GM10847 (cell line): ENCODE measurements around the gene XDH.

Experiments
- POLR2A ChIP-seq: IDR thresholded peaks from 2 replicates; pipeline ENCODE4 v1.6.1; 2011; ENCODE audit not compliant: insufficient read length; ENCODE audit errors: extremely low read depth

Gene XDH

DNA sequence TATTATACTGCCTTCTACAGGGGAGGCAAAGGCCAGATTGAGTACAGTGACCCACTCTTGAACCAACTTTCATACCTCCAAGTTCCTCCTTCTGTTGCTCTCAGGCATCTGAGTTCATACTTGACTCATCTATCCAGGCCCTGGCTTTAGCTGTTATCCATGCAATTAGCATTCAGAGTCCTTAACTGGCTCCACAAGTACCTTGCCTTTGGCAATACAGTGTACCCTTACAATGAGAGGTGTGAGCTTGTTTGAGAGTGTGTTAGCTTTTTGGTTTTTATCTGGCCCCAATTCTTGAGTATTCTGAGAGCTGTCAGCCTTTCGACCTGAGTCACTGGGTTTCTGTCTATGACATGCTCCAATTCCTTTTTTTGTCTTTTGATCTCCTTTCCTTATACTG lies 120.3 kb downstream of the XDH start:
- TF ChIP-seq POLR2A, result no peak

DNA sequence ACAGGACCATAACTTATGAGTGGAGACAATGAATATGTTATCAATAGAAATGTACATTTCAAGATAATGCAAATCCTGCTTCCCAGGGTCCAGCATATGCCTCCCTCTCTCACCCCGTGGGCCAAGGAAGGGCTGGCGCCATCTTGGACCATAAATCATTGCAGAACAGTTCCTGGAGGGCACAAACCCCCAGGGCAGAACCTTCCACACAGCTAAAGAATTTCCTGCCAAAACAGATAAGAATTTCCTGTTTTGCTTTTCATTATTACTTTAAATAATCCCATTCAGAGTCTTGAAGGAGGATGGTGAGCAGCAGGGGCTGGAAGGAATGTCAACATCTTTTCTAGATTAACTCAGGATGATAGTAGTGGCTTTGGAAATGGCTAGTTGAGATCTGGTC lies 126.9 kb downstream of the XDH start:
- TF ChIP-seq POLR2A, result no peak

DNA sequence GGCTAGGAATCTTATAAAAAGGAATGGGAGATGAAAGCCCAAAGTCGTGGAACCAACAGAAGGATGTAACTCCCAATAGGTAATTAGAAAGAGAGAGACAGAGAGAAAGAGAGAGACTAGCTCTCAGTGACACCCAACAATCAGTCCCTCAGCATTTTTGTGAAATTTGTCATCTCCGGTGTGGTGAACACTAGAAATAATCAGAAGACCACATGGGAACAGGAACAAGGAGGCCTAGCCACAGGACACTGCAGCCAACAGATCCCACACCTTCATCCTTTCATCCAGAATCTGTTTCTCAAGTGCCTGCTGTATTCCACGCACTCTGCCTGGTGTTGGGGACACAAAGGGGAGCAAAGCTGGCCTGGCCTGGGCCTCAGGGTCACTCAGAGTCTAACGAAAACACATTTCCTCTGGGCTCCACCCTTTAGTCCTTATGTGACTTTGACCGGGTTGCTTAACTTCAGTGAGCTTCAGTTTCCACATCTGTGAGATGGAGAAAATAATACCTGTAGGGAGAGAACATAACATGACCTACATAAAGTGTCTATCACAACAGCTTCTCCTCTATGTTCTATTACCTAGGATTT lies 127.5 kb downstream of the XDH start:
- no peak for TF ChIP-seq POLR2A

DNA sequence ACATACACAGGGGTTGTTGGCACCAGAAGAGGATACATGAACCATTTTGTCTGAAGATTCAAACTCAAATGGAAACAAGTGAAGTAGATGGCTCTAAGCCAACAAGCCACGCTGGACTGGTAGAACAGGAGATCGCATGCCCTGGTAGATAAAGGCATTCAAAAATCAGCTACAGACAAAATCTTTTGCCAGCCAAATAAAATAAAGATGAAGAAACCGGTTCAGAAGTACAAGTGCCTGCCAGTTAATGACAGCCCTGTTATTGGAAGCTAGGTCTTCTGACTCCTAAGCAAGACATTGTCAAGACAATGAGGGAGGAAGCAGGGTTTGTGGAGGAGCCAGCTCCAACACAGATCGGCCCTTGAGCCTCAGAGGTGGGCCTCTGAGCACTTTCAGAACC lies 128.3 kb downstream of the XDH start:
- TF ChIP-seq POLR2A, result no peak
